Activated T-cell treated with anti-CD3 and anti-CD28 coated beads for 48 hours (primary cell): ENCODE results near the gene GPR3.

ENCODE experiments used
- DNase-seq: peaks from one replicate; pipeline ENCODE4 v3.0.0-alpha.2; 2020; ENCODE audit warnings: low read depth

GPR3 gene

DNA sequence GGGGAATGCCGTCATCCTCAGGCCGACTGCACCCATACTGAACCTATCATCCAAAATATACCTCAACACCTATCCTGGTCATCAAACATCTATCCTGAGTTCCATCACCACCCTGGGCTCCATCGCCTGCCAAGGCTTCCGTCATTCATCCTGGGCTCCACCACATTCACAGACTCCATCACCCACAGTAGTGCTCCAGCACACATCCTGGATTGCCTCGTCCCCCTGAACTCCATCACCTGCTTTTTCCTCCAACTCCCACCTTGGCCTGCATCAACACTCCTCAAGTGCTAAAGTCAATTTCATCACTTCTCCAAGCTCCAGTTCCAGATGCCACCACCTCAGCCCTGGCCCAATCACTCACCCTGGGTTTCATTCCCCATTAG lies 33.5 kb upstream of the GPR3 start:
- DNase-seq: no peak

GRCh38 chr1:27359822-27360158 lies 32.6 kb upstream of the GPR3 start:
- DNase-seq: no peak

- DNase-seq: peak; percentile 27
Observed at GRCh38 chr1:27360159-27361043, 32.0 kb upstream of the GPR3 start.

DNA sequence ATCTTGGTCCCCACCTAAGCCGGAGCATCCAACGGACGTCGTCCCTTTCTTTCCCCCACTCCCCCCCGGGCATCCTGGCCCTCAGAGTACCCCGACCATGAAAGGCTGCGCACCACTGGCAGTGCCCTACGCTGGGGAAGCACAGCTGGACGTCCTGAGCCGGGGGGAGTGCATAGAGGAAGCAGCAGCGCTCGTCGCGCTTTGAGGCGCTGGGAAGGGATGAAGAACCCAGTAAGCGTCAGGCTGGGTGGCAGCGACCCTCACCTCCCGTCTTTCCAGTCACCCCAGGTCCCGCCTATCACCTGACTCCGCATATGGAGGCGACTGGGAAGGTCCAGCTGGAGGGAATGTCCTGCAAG lies 31.4 kb upstream of the GPR3 start:
- no peak for DNase-seq

- DNase-seq: no peak
Observed at GRCh38 chr1:27361553-27361952, 30.9 kb upstream of the GPR3 start.

- DNase-seq: no peak
Observed at GRCh38 chr1:27363766-27364695, 28.4 kb upstream of the GPR3 start.

DNA sequence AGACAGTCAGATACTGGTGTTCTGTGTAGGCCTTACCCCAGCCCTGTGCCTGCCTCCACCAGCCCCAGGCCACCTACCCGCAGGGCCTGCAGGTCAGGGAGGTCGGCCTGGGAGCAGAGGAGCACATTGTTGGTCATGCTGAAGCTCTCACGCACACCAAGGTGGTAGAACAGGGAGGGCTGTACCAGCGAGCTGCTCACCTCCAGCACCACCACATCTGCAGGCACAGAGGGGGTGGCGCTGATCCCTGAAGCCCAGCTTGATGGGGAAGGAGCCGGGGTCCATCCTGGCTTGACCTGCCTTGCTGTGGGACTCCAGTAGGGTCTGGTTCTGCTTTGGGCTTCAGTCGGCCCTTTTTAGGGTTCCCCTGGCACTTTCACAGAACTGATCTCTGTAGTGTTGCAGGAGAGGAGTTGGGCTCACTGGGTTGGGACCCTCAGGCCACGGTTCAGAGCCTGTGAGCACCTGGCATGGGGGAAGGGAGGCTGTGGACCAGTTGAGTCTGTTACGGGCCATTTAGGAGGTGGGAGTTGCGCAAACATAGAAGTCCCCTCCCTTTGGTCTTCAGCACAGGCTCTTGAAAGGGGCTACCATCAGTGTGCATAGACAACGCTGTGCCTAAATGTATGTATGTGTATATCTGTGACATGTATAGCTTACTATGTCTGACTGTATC lies 27.6 kb upstream of the GPR3 start:
- no peak for DNase-seq

DNA sequence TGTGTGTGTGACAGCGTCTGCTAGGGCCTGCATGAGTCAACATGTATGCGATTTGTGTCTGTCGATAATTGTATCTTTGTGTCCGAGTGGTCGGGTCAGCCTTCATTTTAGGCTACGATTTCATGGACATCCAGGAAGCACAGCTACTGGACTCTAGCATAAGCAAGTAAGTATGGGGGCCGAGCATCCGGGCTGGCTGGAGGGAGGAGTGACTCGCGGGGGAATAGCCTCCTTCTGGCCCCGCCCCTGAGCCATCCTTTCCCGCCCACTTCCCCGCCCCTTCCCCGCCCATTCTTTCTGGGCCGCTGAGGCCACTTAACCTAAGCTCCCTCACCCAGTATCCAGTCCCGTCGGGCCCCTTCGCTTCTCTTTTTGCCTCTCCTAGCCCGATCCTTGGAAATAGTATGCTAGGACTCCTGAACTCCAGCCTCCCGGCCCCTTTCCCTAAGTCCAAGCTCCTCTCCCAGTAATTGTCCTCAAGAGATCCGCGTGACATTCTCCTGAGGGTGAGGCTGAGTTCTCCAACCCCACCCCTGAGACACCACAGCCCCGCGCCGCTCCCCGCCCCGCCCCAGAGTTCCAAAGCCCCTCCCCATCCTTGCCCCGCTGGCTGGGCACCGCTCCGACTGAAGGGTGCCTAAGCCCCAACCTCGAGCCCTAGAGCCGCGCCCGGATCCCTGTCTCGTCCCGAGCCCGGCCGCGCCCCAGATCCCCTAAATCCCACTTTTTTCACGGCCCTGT lies 26.9 kb upstream of the GPR3 start:
- DNase-seq: peak; percentile 76

DNA sequence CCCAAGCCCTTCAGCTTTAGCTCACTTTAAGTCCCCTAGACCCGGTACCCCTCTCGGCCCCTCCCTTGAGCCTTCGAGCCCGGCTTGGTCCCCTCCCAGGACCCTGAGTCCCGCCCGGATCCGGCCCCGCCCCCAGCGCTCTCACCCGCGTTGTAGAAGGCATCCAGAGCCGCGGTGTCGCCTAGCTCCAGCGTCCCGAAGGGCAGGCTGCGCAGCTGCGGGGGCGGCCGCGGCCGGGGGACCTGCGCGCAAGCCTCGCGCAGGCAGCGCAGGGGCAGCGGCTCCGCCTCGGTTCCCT lies 26.4 kb upstream of the GPR3 start:
- peak; percentile 82 for DNase-seq

DNA sequence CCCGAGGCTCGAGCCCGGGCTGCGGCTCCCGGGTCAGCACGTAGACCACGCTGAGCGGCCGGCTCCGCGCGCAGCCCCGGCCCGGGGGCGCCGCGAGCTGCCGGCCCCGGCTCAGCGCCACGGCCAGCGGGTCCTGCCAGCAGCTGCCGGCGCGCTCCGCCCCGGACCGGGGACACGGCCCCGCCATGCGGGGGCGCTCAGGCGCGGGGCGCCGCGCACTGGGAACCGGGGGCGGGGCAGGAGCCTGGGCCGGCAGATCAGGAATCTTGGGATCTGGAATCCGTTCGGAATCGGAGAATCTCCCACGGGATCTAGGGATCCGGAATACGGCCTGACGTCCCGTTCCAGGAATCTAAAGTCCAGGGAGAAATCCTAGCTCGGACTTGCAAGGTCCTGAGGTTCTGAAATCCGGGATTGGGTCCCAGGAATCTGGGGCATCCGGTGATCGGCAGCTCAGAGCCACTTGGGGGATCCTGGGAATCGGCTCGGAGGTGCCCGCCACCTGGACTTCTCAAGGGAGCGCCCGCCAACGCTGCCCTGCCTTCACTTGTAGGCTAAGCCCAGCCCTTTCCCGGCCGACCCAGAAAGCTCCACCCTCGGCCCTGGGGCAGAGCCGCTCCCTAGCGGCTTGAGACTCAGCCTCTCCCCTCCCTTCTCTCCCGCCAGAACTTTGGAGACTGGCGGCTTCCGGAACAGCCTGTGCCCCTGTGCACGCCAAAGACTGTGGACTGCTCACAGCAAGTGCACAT lies 25.8 kb upstream of the GPR3 start, which contains the start of gene MAP3K6:
Gene MAP3K6, minus strand, starts transcription at position 551 of the 749 bp plus-strand sequence. Its CDS starts 364 bp downstream, at position 187.
- peak; percentile 58 for DNase-seq

- no peak for DNase-seq
Observed at GRCh38 chr1:27367160-27367650, 25.2 kb upstream of the GPR3 start.

GRCh38 chr1:27368869-27369582 lies 23.4 kb upstream of the GPR3 start:
- no peak for DNase-seq

DNA sequence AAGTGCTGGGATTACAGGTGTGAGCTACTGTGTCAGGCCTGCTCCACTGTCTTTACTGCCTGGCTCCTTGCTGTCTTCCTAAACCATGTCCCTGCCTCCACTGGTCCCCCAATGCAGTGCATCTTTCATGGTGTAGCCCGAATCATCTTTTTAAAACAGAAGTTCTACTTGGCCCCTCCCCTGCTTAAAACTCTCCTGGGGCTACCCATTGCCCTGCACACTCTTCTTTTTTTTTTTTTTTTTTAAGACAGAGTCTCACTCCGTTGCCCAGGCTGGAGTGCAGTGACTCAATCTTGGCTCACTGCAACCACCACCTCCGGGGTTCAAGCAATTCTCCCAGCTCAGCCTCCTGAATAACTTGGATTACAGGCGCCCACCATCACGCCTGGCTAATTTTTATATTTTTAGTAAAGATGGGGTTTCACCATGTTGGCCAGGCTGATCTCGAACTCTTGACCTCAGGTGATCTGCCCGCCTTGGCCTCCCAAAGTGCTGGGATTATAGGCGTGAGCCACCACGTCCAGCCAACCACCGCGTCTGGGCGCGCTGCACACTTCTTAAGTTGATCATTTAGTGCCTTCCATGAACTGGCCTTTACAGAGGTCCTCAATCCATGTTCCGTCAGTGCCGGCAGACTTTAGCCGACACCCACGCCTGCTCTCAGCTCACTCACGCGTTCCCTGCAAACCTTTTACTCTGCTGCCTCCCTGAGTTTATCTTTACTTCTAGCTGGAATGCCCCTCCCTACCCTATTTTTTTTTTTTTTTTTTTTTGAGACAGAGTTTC lies 20.2 kb upstream of the GPR3 start:
- no peak for DNase-seq

DNA sequence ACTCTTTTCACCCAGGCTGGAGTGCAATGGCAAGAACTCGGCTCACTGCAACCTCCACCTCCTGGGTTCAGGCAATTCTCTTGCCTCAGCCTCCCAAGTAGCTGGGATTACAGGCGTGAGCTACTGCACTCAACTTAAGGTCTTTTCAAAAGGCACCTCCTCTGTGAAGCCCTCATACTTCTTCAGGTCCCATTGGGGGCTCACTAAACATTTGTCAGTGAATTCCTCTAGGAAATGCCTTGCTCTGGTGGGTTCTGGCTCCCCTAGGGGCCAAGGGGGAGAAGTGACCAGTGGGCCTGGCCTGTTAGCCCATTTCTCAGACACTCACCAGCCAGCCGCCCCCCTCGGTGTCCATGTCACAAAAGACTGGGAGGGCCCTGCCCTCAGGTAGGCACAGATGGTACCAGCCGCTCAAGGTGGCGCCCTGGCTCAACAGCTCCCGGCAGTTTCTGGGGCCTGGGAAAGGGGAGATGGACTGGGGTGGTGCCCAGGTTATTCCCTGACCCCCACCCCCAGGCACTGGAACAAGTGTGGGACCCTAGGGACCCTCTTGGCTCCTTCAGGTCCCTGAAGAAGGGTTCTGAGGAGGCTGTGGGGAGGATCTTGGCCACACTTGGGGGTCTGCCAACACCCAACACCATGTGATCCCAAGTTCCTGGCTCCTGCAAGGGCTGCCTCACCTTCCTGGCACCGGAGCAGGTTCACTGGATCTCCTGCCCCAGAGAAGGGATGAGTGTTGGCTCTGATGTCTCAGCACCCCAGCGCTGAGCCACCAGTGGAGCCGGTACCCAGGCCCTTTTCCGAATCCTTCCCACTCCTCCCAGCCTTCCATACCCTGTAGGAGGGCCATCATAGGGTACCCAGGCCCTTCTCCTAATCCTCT lies 19.4 kb upstream of the GPR3 start:
- no peak for DNase-seq

DNA sequence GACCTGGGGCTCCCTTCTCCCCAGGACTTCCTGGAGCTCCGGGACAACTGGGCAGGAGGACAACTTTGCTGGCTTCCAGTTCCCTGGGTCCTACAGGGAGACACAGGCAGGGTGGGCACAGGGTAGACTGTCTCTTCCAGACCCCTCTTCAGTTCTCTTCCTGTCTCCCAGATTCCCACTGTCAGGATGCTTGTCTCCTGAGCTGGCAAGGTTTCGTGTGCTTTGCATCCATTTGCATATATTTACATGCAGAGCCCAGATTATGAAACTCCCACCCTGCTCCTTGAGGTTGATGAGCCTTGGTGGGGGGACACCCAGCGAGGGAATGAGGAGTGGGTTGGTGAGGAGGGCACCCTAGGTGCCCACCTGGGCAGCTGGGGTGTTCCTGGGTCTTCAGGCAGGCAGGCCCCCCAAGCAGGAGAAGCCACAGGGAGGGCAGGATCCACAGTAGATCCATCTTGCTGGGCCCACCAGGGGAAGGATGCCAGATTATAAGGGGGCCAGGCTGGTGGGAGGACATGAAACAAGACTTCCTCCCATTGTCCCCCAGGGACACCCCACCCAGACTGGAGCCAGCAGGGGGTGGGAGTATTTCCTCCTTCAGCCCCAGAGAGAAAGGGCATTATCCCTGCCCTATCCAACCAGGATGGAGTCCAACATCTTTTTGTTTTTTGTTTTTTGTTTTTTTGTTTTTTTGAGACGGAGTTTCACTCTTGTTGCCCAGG lies 17.9 kb upstream of the GPR3 start, which contains the start of gene FCN3:
Gene FCN3, minus strand, starts transcription at position 463 of the 725 bp plus-strand sequence. Its CDS starts 6 bp downstream, at position 457.
- no peak for DNase-seq

DNA sequence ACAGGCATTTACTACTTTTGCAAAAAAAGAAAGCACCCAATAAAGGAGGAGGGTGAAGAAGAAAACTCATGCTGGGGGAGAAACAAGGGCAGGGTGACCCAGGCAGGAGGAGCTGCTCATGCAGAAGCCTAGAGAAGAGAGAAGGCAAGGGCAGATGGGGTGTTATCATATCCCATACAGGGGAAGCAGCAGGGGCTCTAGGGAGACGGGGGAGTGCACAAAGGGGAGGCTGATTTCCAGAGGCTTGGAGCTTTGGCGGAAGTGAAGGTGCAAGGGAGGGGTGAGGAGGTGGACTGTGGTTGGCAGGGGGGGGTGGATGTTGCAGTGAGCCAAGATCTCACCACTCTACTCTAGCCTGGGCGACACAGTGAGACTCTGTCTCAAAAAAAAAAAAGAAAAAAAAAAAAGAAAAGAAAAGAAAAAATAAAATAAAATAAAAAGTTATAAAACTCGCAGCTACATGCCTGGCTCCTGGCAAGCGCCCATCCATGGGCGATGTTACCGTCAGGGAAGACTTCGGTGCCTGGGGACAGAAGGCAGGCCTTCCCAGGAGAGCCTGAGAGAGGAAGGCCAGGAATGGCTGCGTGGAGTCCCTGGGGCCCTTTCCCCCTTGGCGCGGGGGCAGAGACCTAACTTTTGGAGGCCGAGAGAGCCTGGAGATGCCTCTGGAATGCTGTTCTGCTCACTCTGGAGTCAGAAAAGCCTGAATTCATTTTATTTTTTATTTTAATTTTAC lies 14.5 kb upstream of the GPR3 start:
- DNase-seq: no peak

GRCh38 chr1:27379564-27380122 lies 12.8 kb upstream of the GPR3 start:
- no peak for DNase-seq
